ENCODE measurements around the gene FAU. TPM values are rescaled to one million over a fixed set of nuclear protein-coding genes. Genes with fewer than 3 reads are reported as not detected.
A peak's percentile ranks its signal among the peaks of the same experiment; 100 is the strongest.

The FAU gene
- total and polyA plus RNA-seq, 9 of the 15 experiments (the other 6 are each of a cell fraction or from before 2014, with no cell fraction given) = 433 to 1,827 (median 942) TPM

- TF ChIP-seq TRIM28 (IDR thresholded peaks at IDR 0.05) (no peak), EP300 (IDR thresholded peaks at IDR 0.05; ENCODE audit: low read length) (peak; percentile 18; the same call in 1 of the 2 replicates), CEBPB (tag; IDR thresholded peaks at IDR 0.05) (peak; percentile 97), BRCA1 (IDR thresholded peaks at IDR 0.05) (no peak), BRCA1 (CRISPR knock-in tag; IDR thresholded peaks at IDR 0.05) (peak; percentile 82; the same call in 1 of the 2 replicates), HNRNPLL (IDR thresholded peaks at IDR 0.05; ENCODE audit: low read depth, low read length, poor library complexity, severe bottlenecking) (peak; percentile 58), PKNOX1 (IDR thresholded peaks at IDR 0.05) (peak; percentile 80), MYBL2 (IDR thresholded peaks at IDR 0.05; ENCODE audit: low read depth) (no peak), MYBL2 (CRISPR knock-in tag; IDR thresholded peaks at IDR 0.05; ENCODE audit: borderline replicate concordance) (0 out of 2 replicates have a peak, but pooled peaks have one; percentile 52), PRDM10 (IDR thresholded peaks at IDR 0.05; ENCODE audit: partially characterized antibody) (no peak), TEAD1 (CRISPR knock-in tag; IDR thresholded peaks at IDR 0.05) (peak; percentile 5 to 81; a peak in 2 of 4 replicates), CREB3L1 (IDR thresholded peaks at IDR 0.05; ENCODE audit: borderline replicate concordance, low read depth) (0 out of 2 replicates have a peak, but pooled peaks have one; percentile 40), HEY1 (CRISPR knock-in tag; IDR thresholded peaks at IDR 0.05; ENCODE audit: borderline replicate concordance) (no peak), BACH1 (tag; IDR thresholded peaks at IDR 0.05) (no peak), NFRKB (IDR thresholded peaks at IDR 0.05; ENCODE audit: low read depth) (no peak), COPS2 (conservative IDR thresholded peaks at IDR 0.05) (no peak), ZNF778 (CRISPR knock-in tag; IDR thresholded peaks at IDR 0.05) (no peak), POLR2G (IDR thresholded peaks at IDR 0.05; ENCODE audit: low read depth, low read length) (peak; percentile 88), C11orf30 (IDR thresholded peaks at IDR 0.05; ENCODE audit: low read depth) (peak; percentile 96), TAF1 (IDR thresholded peaks at IDR 0.05; ENCODE audit: control insufficient read depth, extremely low read depth, insufficient read depth, low read length, severe bottlenecking) (peak; percentile 54)
Observed at GRCh38 chr11:65117206-65118096, 4.5 kb downstream of the FAU start, which contains the start of gene ZNHIT2 (continued).
